ENCODE results near the gene ITK. TPM values are rescaled to one million over a fixed set of nuclear protein-coding genes. Genes with fewer than 3 reads are reported as not detected.

ITK gene
- total and polyA plus RNA-seq, 2 experiments from 2014 or later, result 0.08 TPM; not detected in 1

DNA sequence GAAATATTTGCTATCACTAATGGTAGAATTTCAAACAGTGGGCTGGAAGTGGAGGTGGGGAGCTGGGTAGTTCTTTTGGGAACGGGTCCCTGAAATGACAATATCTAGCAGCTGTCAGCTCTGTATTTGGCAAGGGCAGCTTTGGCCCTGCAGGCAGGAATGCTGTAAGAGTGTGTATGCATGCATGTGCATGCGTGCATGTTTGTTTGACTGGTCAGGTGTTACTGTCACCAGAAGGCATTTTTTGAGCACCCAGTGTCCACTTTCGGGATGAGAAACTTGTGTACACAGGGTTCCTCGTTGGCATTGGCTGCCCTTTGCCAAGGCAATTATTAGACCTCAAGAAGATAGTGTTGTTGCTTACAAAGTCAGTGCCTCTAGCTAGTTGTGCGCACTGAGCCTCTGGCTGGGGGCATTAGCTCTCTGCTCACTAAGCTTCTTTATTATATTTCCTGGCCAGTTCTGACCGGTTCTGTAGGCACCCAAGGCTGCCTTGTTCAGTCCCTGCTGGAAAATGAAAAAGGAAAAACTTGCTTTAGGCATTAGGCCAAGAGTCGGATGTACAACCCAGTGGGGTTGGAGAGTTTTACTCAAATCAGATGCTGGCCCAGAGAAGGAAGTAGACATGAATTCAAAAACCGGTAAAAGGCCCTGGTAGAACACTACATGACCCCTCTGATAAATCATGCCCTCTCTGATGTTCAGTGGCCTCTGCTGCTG lies 87.3 kb downstream of the ITK start (continued):
- TF ChIP-seq, protein P1, sequence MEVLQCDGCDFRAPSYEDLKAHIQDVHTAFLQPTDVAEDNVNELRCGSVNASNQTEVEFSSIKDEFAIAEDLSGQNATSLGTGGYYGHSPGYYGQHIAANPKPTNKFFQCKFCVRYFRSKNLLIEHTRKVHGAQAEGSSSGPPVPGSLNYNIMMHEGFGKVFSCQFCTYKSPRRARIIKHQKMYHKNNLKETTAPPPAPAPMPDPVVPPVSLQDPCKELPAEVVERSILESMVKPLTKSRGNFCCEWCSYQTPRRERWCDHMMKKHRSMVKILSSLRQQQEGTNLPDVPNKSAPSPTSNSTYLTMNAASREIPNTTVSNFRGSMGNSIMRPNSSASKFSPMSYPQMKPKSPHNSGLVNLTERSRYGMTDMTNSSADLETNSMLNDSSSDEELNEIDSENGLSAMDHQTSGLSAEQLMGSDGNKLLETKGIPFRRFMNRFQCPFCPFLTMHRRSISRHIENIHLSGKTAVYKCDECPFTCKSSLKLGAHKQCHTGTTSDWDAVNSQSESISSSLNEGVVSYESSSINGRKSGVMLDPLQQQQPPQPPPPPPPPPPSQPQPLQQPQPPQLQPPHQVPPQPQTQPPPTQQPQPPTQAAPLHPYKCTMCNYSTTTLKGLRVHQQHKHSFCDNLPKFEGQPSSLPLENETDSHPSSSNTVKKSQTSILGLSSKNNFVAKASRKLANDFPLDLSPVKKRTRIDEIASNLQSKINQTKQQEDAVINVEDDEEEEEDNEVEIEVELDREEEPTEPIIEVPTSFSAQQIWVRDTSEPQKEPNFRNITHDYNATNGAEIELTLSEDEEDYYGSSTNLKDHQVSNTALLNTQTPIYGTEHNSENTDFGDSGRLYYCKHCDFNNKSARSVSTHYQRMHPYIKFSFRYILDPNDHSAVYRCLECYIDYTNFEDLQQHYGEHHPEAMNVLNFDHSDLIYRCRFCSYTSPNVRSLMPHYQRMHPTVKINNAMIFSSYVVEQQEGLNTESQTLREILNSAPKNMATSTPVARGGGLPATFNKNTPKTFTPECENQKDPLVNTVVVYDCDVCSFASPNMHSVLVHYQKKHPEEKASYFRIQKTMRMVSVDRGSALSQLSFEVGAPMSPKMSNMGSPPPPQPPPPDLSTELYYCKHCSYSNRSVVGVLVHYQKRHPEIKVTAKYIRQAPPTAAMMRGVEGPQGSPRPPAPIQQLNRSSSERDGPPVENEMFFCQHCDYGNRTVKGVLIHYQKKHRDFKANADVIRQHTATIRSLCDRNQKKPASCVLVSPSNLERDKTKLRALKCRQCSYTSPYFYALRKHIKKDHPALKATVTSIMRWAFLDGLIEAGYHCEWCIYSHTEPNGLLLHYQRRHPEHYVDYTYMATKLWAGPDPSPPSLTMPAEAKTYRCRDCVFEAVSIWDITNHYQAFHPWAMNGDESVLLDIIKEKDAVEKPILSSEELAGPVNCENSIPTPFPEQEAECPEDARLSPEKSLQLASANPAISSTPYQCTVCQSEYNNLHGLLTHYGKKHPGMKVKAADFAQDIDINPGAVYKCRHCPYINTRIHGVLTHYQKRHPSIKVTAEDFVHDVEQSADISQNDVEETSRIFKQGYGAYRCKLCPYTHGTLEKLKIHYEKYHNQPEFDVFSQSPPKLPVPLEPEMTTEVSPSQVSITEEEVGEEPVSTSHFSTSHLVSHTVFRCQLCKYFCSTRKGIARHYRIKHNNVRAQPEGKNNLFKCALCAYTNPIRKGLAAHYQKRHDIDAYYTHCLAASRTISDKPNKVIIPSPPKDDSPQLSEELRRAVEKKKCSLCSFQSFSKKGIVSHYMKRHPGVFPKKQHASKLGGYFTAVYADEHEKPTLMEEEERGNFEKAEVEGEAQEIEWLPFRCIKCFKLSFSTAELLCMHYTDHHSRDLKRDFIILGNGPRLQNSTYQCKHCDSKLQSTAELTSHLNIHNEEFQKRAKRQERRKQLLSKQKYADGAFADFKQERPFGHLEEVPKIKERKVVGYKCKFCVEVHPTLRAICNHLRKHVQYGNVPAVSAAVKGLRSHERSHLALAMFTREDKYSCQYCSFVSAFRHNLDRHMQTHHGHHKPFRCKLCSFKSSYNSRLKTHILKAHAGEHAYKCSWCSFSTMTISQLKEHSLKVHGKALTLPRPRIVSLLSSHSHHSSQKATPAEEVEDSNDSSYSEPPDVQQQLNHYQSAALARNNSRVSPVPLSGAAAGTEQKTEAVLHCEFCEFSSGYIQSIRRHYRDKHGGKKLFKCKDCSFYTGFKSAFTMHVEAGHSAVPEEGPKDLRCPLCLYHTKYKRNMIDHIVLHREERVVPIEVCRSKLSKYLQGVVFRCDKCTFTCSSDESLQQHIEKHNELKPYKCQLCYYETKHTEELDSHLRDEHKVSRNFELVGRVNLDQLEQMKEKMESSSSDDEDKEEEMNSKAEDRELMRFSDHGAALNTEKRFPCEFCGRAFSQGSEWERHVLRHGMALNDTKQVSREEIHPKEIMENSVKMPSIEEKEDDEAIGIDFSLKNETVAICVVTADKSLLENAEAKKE (CRISPR knock-in tag; IDR thresholded peaks at IDR 0.05), result no peak
- TF ChIP-seq, protein P2, sequence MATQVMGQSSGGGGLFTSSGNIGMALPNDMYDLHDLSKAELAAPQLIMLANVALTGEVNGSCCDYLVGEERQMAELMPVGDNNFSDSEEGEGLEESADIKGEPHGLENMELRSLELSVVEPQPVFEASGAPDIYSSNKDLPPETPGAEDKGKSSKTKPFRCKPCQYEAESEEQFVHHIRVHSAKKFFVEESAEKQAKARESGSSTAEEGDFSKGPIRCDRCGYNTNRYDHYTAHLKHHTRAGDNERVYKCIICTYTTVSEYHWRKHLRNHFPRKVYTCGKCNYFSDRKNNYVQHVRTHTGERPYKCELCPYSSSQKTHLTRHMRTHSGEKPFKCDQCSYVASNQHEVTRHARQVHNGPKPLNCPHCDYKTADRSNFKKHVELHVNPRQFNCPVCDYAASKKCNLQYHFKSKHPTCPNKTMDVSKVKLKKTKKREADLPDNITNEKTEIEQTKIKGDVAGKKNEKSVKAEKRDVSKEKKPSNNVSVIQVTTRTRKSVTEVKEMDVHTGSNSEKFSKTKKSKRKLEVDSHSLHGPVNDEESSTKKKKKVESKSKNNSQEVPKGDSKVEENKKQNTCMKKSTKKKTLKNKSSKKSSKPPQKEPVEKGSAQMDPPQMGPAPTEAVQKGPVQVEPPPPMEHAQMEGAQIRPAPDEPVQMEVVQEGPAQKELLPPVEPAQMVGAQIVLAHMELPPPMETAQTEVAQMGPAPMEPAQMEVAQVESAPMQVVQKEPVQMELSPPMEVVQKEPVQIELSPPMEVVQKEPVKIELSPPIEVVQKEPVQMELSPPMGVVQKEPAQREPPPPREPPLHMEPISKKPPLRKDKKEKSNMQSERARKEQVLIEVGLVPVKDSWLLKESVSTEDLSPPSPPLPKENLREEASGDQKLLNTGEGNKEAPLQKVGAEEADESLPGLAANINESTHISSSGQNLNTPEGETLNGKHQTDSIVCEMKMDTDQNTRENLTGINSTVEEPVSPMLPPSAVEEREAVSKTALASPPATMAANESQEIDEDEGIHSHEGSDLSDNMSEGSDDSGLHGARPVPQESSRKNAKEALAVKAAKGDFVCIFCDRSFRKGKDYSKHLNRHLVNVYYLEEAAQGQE (IDR thresholded peaks at IDR 0.05; ENCODE audit: unreplicated experiment), result no peak
- TF ChIP-seq CREB1 (CRISPR knock-in tag; IDR thresholded peaks at IDR 0.05; ENCODE audit: low read depth), result no peak
- TF ChIP-seq, protein P3, sequence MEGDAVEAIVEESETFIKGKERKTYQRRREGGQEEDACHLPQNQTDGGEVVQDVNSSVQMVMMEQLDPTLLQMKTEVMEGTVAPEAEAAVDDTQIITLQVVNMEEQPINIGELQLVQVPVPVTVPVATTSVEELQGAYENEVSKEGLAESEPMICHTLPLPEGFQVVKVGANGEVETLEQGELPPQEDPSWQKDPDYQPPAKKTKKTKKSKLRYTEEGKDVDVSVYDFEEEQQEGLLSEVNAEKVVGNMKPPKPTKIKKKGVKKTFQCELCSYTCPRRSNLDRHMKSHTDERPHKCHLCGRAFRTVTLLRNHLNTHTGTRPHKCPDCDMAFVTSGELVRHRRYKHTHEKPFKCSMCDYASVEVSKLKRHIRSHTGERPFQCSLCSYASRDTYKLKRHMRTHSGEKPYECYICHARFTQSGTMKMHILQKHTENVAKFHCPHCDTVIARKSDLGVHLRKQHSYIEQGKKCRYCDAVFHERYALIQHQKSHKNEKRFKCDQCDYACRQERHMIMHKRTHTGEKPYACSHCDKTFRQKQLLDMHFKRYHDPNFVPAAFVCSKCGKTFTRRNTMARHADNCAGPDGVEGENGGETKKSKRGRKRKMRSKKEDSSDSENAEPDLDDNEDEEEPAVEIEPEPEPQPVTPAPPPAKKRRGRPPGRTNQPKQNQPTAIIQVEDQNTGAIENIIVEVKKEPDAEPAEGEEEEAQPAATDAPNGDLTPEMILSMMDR (conservative IDR thresholded peaks at IDR 0.05; ENCODE audit: low read depth in 2 of 2), result no peak
